Gastroesophageal sphincter (tissue), 3 donors: ENCODE measurements around the gene DMBT1.

ENCODE experiments used
- POLR2A ChIP-seq, 2 donors: fragments of 450-650 bp; IDR thresholded peaks; one replicate each; pipeline ENCODE4 v1.6.1; 2017; ENCODE audit warnings: antibody characterized with exemption in 2 of 2, mild to moderate bottlenecking in 2 of 2, moderate library complexity in 1 of 2
- POLR2AphosphoS5 ChIP-seq: sonication (generic); formaldehyde crosslinking; IDR thresholded peaks from one replicate; pipeline ENCODE4 v1.6.1; 2017; ENCODE audit warnings: antibody characterized with exemption
- TF ChIP-seq, protein P1 (sequence below), 4 experiments: fragments of 200-600 bp in 2 of 4; fragments of 450-650 bp in 2 of 4; sonication (generic) in 1 of 4; IDR thresholded peaks; one replicate each; pipeline ENCODE4 v1.5.1; 2017 to 2019; ENCODE audit warnings: antibody characterized with exemption in 4 of 4, mild to moderate bottlenecking in 2 of 4, moderate library complexity in 2 of 4

DNA sequence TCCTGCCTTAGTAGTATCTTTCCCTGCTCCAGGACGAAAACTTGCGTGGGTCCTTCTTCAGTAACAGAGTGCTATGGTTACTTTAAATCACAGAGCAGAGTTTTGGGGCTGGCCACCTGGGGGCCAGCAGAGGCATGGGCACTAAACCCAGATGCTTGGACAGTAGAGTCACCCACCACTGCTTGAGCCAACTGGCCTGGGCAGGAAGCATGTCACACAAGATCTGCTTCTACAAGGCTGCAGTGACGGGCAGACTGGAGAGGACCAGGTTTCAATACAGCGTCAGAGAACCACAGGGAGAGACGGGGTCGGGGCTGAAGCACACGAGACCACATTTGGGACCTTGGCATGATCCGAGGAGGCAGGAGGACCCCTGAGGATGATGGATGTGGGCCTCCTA is 14.3 kb upstream of the DMBT1 start:
- TF ChIP-seq, protein P1, sequence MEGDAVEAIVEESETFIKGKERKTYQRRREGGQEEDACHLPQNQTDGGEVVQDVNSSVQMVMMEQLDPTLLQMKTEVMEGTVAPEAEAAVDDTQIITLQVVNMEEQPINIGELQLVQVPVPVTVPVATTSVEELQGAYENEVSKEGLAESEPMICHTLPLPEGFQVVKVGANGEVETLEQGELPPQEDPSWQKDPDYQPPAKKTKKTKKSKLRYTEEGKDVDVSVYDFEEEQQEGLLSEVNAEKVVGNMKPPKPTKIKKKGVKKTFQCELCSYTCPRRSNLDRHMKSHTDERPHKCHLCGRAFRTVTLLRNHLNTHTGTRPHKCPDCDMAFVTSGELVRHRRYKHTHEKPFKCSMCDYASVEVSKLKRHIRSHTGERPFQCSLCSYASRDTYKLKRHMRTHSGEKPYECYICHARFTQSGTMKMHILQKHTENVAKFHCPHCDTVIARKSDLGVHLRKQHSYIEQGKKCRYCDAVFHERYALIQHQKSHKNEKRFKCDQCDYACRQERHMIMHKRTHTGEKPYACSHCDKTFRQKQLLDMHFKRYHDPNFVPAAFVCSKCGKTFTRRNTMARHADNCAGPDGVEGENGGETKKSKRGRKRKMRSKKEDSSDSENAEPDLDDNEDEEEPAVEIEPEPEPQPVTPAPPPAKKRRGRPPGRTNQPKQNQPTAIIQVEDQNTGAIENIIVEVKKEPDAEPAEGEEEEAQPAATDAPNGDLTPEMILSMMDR (IDR thresholded peaks at IDR 0.05) = no peak
- no peak for TF ChIP-seq POLR2A (IDR thresholded peaks at IDR 0.05)
- TF ChIP-seq POLR2AphosphoS5 = no peak
